AG04450 (cell line): ENCODE measurements around the gene GSX2. TPM values are rescaled to one million over a fixed set of nuclear protein-coding genes. Genes with fewer than 3 reads are reported as not detected.

Experiments used
- CTCF ChIA-PET: fragments of 300-600, 350-600 bp; formaldehyde crosslinking; extraction: SDS; loops from one replicate; lab custom pipeline; 2022; ENCODE audit warnings: antibody characterized with exemption, inconsistent platforms; lab: Charles Lee
- POLR2A ChIA-PET: fragments of 350-600 bp; formaldehyde crosslinking; extraction: SDS; loops from one replicate; lab custom pipeline; 2021; ENCODE audit warnings: antibody characterized with exemption, inconsistent platforms; lab: Yijun Ruan, JAX
- DNase-seq: peaks from one replicate; pipeline ENCODE4 v3.0.0-alpha.2; 2011; ENCODE audit warnings: low read depth, low spot score
- H3K27ac ChIP-seq: one replicate; pipeline ENCODE4 v1.5.1; 2012; ENCODE audit warnings: low read depth, low read length, control low read depth
- H3K27me3 ChIP-seq: one replicate; pipeline ENCODE4 v1.6.0; 2012; ENCODE audit warnings: low read length; ENCODE audit not compliant: control insufficient read depth, insufficient read depth
- H3K4me3 ChIP-seq: 2 replicates; pipeline ENCODE4 v1.5.1; 2011; ENCODE audit warnings: mild to moderate bottlenecking, low read depth, low read length, control low read depth
- H3K9me3 ChIP-seq: 2 replicates; pipeline ENCODE4 v1.5.1; 2012; ENCODE audit warnings: low read length; ENCODE audit not compliant: control insufficient read depth, insufficient read depth
- CTCF ChIP-seq: IDR thresholded peaks from 2 replicates; pipeline ENCODE4 v1.5.1; 2011; ENCODE audit warnings: low read depth, low read length, control low read depth, inconsistent platforms
- polyA plus RNA-seq: library from polyadenylated mRNA; depleted of rRNA; stranded (reverse); fragments of >200 nt; gene quantifications from 2 replicates; pipeline ENCODE4 v1.2.3, GENCODE V29; 2011

The GSX2 gene
- polyA plus RNA-seq, 1 experiment = not detected

DNA sequence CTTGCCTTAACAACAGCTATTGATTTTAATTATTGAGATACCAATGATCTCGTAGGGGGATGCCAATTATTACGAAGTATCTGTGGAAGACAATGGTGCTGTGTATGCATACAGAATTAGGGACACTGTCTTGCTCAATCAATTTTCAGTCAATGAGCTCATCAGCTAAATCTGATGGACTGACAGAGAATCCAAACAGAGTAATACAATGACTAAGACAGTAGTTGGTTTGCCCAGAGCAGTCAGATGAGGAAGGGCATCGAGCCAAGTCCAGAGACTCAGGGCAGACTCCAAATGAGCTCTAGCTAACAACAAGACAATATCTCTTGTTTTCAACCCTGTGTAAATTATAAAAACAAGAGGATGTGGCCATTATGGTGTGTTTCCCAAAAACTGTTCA, 14.7 kb upstream of the GSX2 start:
- H3K27ac ChIP-seq = no peak overlapping the region
- H3K4me3 ChIP-seq = no peak overlapping the region
- H3K9me3 ChIP-seq = no peaks in the 10 kb centered on the region
- H3K27me3 ChIP-seq = no peaks in the 10 kb centered on the region
- ChIA-PET POLR2A (interaction anchor here (0.5 to 0.8 kb wide), 2 partner anchors 12 to 158 kb away, joined by 3 read pairs; no protein-coding TSS in a partner anchor), CTCF (interaction anchor here (0.9 to 2.1 kb wide), 4 partner anchors 132 to 379 kb away, joined by 3 to 7 read pairs (median 4); no protein-coding TSS in a partner anchor)
- no peak for TF ChIP-seq CTCF
- DNase-seq = peak; percentile 69

DNA sequence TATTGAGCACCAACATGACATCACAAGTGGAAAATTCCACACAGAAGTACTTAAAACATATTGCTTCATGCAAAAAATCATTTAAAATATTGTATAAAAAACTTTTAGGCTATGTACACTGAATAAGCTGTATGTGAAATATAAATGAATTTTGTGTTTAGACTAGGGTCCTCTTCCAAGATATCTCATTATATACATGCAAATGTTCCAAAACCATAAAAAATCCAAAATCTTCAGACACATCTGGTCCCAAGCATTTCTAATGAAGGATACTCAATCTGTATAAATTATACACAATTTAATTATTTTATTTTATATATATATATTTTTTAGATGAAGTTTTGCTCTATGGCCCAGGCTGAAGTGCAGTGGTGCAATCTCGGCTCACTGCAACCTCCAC, 10.1 kb upstream of the GSX2 start:
- POLR2A ChIA-PET = no interaction called here
- CTCF ChIA-PET = no interaction called here
- DNase-seq = no peak
- Histone ChIP-seq H3K9me3 (no peaks in the 10 kb centered on the region), H3K27me3 (no peaks in the 10 kb centered on the region), H3K4me3 (no peak overlapping the region), H3K27ac (no peak overlapping the region)
- TF ChIP-seq CTCF = no peak

DNA sequence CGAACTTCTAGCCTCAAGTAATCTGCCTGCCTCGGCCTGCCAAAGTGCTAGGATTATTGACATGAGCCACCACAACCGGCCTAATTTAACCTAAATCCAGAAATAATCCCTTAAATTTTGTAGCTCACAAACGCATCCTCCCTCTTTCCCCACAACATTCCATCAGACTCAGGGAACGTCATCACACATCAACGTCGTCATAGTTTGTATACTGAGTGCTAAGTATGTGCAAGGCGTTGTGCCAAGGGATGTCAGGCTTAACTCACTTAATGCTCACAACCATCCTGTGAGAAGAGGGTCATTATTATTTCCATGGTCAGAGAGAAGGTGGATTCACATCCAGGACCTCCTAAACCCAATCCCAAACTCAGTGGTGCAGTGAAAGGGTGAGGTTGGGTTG, 9.6 kb upstream of the GSX2 start:
- H3K4me3 ChIP-seq = no peak overlapping the region
- POLR2A ChIA-PET = no interaction called here
- no peaks in the 10 kb centered on the region for H3K27me3 ChIP-seq
- DNase-seq = no peak
- no peak for TF ChIP-seq CTCF
- no peaks in the 10 kb centered on the region for H3K9me3 ChIP-seq
- CTCF ChIA-PET = no interaction called here
- H3K27ac ChIP-seq = no peak overlapping the region

DNA sequence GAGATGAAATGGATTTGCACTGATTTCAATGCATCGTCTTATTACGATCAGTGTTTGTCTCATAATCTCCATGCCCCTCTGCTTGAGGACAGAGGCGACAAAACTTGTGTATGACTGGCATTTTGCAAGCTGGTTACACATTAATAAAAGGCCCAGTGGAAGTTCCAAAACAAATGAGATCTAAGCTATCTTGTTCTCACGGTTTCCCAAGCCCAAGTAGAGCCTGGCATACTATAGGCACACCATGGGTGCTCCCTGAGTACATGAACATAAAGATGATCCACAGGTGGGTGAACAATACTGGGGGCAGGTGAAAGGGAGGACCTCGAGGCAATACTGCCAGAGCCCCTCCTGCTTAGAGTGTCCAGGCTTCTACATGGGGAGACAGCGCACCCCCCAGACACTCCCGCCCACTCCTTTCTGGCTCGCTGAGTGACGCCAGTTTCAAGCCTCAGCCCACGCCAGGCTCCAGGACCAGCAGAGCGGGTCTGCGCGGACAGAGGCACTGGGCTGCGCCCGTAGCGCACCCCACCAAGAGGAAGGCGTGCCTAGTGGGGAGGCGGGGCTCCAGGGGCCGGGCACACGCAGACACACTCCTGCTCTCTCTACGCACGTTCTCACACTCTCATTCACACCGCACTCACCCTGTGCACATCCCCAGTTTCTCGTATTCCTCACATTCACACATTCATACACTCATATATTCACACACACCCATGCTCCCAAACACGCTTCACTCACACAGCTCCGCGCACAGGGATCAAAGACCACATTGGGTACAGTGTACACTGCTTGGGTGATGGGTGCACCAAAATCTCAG, 8.9 kb upstream of the GSX2 start:
- H3K27me3 ChIP-seq = peaks cover 4% of the 10 kb centered on the region
- no peak overlapping the region for H3K27ac ChIP-seq
- CTCF ChIA-PET = no interaction called here
- DNase-seq = no peak
- POLR2A ChIA-PET = no interaction called here
- no peaks in the 10 kb centered on the region for H3K9me3 ChIP-seq
- no peak for TF ChIP-seq CTCF
- H3K4me3 ChIP-seq = peak overlapping the region; percentile 75

GRCh38 chr4:54091637-54092404, 8.1 kb upstream of the GSX2 start:
- ChIA-PET CTCF (no interaction called here), POLR2A (no interaction called here)
- H3K27ac ChIP-seq = no peak overlapping the region
- H3K4me3 ChIP-seq = peak overlapping the region; percentile 75
- H3K9me3 ChIP-seq = no peaks in the 10 kb centered on the region
- H3K27me3 ChIP-seq = peaks cover 10% of the 10 kb centered on the region
- TF ChIP-seq CTCF = no peak
- no peak for DNase-seq
